ACC112 (cell line): ENCODE data around the gene ANO7.

ENCODE experiments used
- H2AFZ ChIP-seq: fragments of 200-600 bp; sonication (generic); one replicate; pipeline ENCODE4 v1.6.0; 2017; ENCODE audit warnings: antibody characterized with exemption, low read length; ENCODE audit not compliant: unreplicated experiment
- H3K27ac ChIP-seq: fragments of 200-600 bp; sonication (generic); 2 replicates; pipeline ENCODE4 v1.5.1; 2014; ENCODE audit warnings: low read depth, mild to moderate bottlenecking, antibody characterized with exemption, low read length, moderate library complexity
- H3K27me3 ChIP-seq: fragments of 200-600 bp; sonication (generic); 2 replicates; pipeline ENCODE4 v1.6.1; 2014; ENCODE audit warnings: mild to moderate bottlenecking, antibody characterized with exemption, low read length, moderate library complexity, mixed read lengths; ENCODE audit not compliant: insufficient read depth
- H3K36me3 ChIP-seq: fragments of 200-600 bp; sonication (generic); 2 replicates; pipeline ENCODE4 v1.6.1; 2016; ENCODE audit warnings: mild to moderate bottlenecking, antibody characterized with exemption, low read length, moderate library complexity, mixed read lengths; ENCODE audit not compliant: insufficient read depth
- H3K4me1 ChIP-seq: fragments of 200-600 bp; sonication (generic); one replicate; pipeline ENCODE4 v1.6.1; 2016; ENCODE audit warnings: low read length, mixed read lengths; ENCODE audit not compliant: insufficient read depth, unreplicated experiment, control insufficient read depth
- H3K4me3 ChIP-seq: fragments of 200-600 bp; sonication (generic); 2 replicates; pipeline ENCODE4 v1.5.1; 2014; ENCODE audit warnings: mild to moderate bottlenecking, low read depth, low read length
- H3K79me2 ChIP-seq: fragments of 200-600 bp; sonication (generic); one replicate; pipeline ENCODE4 v1.6.0; 2016; ENCODE audit warnings: low read length; ENCODE audit not compliant: control insufficient read depth, unreplicated experiment, insufficient read depth

The ANO7 gene

GRCh38 chr2:241159116-241159515 is 29.4 kb upstream of the ANO7 start:
- Histone ChIP-seq H2AFZ (no peak overlapping the region), H3K27ac (no peak overlapping the region), H3K36me3 (peaks cover 26% of the 10 kb centered on the region; the same call in 1 of the 2 replicates), H3K27me3 (no peaks in the 10 kb centered on the region), H3K4me3 (no peak overlapping the region), H3K79me2 (no peaks in the 10 kb centered on the region), H3K4me1 (peaks cover 68% of the 10 kb centered on the region)

GRCh38 chr2:241160318-241160717 is 28.2 kb upstream of the ANO7 start:
- no peaks in the 10 kb centered on the region for H3K27me3 ChIP-seq
- no peak overlapping the region for H2AFZ ChIP-seq
- H3K36me3 ChIP-seq = peaks cover 29% of the 10 kb centered on the region; the same call in 1 of the 2 replicates
- peaks cover 2% of the 10 kb centered on the region for H3K79me2 ChIP-seq
- H3K4me1 ChIP-seq = peaks cover 60% of the 10 kb centered on the region
- H3K27ac ChIP-seq = no peak overlapping the region
- no peak overlapping the region for H3K4me3 ChIP-seq

GRCh38 chr2:241161646-241162281 is 26.7 kb upstream of the ANO7 start:
- Histone ChIP-seq H3K36me3 (peaks cover 37% of the 10 kb centered on the region; the same call in 1 of the 2 replicates), H2AFZ (no peak overlapping the region), H3K4me1 (peaks cover 51% of the 10 kb centered on the region), H3K27me3 (no peaks in the 10 kb centered on the region), H3K79me2 (peaks cover 2% of the 10 kb centered on the region), H3K27ac (peak overlapping the region; percentile 83), H3K4me3 (peak overlapping the region; percentile 42; the same call in 1 of the 2 replicates)

DNA sequence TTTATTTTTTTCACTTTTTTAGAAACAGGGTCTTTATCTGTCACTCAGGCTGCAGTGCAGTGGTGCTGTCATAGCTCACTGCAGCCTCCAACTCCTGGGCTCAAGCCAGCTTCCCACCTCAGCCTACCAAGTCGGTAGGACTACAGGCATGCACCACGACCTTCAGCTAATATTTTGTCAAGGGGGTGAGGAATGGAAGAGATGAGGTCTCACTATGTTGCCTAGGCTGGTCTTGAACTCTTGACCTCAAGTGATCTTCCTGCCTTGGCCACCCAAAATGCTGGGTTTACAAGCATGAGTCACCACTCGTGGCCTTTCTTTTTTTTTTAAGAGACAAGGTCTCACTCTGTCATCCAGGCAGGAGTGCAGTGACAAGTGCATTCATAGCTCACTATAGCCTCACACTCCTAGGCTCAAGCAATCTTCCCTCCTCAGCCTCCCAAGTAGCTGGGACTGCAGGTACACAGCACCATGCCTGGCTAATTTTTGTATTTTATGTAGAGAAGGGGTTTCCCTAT is 24.8 kb upstream of the ANO7 start:
- Histone ChIP-seq H2AFZ (no peak overlapping the region), H3K27ac (no peak overlapping the region), H3K79me2 (peaks cover 2% of the 10 kb centered on the region), H3K27me3 (no peaks in the 10 kb centered on the region), H3K36me3 (peaks cover 53% of the 10 kb centered on the region; the same call in 1 of the 2 replicates), H3K4me1 (peaks cover 32% of the 10 kb centered on the region), H3K4me3 (no peak overlapping the region)

GRCh38 chr2:241168366-241168765 is 20.1 kb upstream of the ANO7 start:
- H3K4me3 ChIP-seq = no peak overlapping the region
- H3K4me1 ChIP-seq = peaks cover 6% of the 10 kb centered on the region
- no peak overlapping the region for H2AFZ ChIP-seq
- no peak overlapping the region for H3K27ac ChIP-seq
- H3K27me3 ChIP-seq = no peaks in the 10 kb centered on the region
- peaks cover 2% of the 10 kb centered on the region for H3K79me2 ChIP-seq
- H3K36me3 ChIP-seq = peaks cover 70% of the 10 kb centered on the region

GRCh38 chr2:241173557-241173956 is 14.9 kb upstream of the ANO7 start:
- no peak overlapping the region for H3K27ac ChIP-seq

GRCh38 chr2:241177526-241178334 is 10.7 kb upstream of the ANO7 start:
- no peak overlapping the region for H3K4me3 ChIP-seq
- H2AFZ ChIP-seq = no peak overlapping the region
- H3K36me3 ChIP-seq = no peaks in the 10 kb centered on the region
- H3K79me2 ChIP-seq = no peaks in the 10 kb centered on the region
- H3K27ac ChIP-seq = no peak overlapping the region
- no peaks in the 10 kb centered on the region for H3K4me1 ChIP-seq
- no peaks in the 10 kb centered on the region for H3K27me3 ChIP-seq

More at GRCh38 chr2:241173557-241173956, 14.9 kb upstream of the ANO7 start:
- H3K4me1 ChIP-seq = no peaks in the 10 kb centered on the region
- H2AFZ ChIP-seq = no peak overlapping the region
- H3K4me3 ChIP-seq = no peak overlapping the region
- H3K36me3 ChIP-seq = peaks cover 35% of the 10 kb centered on the region
- no peaks in the 10 kb centered on the region for H3K27me3 ChIP-seq
- H3K79me2 ChIP-seq = no peaks in the 10 kb centered on the region

DNA sequence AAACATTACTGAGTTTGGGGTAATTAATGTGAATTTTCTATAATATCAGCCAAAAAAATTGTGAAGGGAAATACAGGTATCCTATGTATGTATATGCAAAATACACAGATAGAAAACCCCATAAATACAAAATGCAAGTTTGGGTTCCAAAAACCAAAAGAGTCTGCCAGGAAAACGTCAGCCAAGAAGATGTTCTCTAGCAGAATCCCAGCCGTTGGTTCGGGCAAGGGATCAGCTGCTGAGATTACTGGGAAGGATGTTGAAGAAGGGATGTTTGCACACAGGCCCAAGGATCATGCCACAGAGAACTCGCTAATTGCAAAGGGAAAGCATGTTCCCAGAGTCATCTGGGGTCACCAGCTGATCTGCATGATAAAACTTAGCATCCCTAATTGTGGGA is 9.5 kb upstream of the ANO7 start:
- Histone ChIP-seq H3K4me3 (no peak overlapping the region), H3K79me2 (no peaks in the 10 kb centered on the region), H3K27me3 (no peaks in the 10 kb centered on the region), H3K4me1 (no peaks in the 10 kb centered on the region), H3K36me3 (no peaks in the 10 kb centered on the region), H2AFZ (no peak overlapping the region), H3K27ac (no peak overlapping the region)

- Histone ChIP-seq H3K4me1 (no peaks in the 10 kb centered on the region), H2AFZ (no peak overlapping the region), H3K79me2 (no peaks in the 10 kb centered on the region), H3K27me3 (no peaks in the 10 kb centered on the region), H3K27ac (no peak overlapping the region), H3K4me3 (no peak overlapping the region), H3K36me3 (no peaks in the 10 kb centered on the region)
These were observed 8.6 kb upstream of the ANO7 start for GRCh38 chr2:241179899-241180298.

DNA sequence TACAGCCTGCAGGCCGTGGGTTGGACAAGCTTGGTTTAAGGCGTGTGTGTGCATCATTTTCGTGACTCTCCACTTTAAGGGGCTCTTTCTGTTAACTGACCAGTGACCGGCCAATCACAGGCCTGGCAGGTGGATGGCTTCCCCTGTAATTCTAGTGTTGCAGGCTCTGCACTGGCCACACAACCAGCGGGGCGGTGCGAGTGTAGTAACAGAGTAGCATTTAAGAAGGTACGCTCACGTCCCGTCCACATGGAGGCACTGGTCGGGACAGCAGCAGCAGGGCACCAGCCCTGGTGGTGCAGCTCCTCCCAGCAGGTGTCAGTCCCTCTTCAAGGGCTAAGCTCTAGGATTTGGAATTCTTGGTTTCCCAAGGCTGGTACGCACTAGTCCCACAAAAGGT is 8.0 kb upstream of the ANO7 start:
- H3K4me3 ChIP-seq = no peak overlapping the region
- no peaks in the 10 kb centered on the region for H3K27me3 ChIP-seq
- no peak overlapping the region for H2AFZ ChIP-seq
- no peaks in the 10 kb centered on the region for H3K36me3 ChIP-seq
- H3K27ac ChIP-seq = no peak overlapping the region
- no peaks in the 10 kb centered on the region for H3K79me2 ChIP-seq
- no peaks in the 10 kb centered on the region for H3K4me1 ChIP-seq
